ENCODE results near the gene NDUFB11. TPM values are rescaled to one million over a fixed set of nuclear protein-coding genes. Genes with fewer than 3 reads are reported as not detected.

NDUFB11 gene
- total RNA-seq: 58.6 TPM
- long read RNA-seq, transcript NDUFB11-202 (3 exons, 1,388 nt): major isoform, 16 of 20 reads
- long read RNA-seq, partial matches to known transcripts: 0 of 20 reads
- long read RNA-seq, other reads (novel, unspliced or antisense): 0 of 20 reads

DNA sequence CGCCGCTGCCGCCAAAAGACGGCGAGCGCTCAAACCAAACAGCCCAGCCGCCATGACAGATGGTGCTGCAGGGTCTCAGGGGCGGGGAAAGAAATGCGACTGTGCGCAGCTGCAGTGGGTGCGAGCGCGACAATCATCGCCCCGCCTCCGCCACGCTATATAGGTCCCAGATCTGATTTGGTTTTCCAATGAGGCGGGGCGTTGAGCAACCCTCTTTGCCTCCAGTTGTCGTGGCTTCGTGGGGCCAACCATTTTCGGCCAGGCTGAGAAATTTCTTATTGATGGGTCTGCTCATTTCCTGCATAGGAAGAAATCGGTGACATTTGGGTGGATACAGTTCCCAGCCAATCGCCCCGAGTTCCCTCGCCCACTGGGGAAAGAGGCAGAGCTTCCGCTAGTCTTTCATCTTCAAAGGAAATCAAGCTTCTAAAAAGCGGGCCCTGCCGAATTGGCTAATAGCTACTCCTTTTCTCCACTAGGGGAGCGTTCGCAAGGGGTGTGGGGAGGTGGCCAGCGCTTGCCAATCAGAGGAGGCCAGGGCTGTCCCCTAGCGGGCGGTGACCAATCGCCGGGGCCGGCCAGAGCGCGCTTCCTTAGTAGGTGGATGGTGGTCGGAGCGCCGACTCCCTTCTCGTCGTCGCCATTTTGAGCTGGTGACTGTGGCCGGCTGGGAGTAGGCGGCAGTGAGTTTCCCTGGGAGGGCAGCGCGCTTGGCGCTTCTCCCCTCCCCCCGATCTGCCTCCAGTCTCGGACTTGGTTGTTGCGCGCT lies at the start of gene NDUFB11, which contains the start of gene RBM10:
Gene NDUFB11, minus strand, starts transcription at position 77 of the 769 bp plus-strand sequence. Its CDS starts 23 bp downstream, at position 54.
Gene RBM10, plus strand, starts transcription at position 596 of the 769 bp plus-strand sequence. CDS start 2,261 bp downstream, outside the sequence.
- peak; percentile 95 for DNase-seq (ENCODE audit: low spot score)

GRCh38 chrX:47193475-47194193 lies 49.1 kb upstream of the NDUFB11 start, which contains the start of gene UBA1:
UBA1 (plus strand) TSS chrX:47193829; CDS start chrX:47198803, 4,974 bp downstream.
- peak; percentile 99 for DNase-seq (ENCODE audit: low spot score)

DNA sequence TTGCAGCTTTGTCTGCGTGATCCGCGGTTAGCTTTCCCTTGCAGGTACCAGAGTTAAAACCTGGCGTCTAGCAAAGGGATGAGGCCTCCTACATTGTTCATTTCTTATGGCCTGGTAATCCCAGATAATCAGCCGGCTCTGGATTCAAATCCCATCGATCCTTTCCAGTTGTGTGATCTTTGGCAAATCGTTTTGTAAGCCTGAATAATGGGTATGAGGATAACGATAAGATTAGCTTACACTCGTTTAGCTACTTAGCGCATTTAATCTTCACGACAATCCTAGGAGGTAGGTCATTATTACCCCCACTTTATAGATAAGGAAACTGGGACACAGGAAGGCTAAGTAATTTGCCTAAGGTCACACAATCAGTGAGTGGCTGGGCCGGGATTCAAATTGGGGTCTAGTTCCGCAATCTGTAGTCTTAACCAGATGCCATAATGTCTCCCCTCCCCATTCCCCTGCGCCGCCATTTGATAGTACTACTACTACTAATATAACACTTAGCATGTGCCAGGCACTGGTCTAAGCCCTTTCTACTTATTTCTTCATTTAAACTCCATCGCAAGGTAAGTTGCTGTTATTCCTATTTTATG lies 47.4 kb upstream of the NDUFB11 start:
- no peak for DNase-seq (ENCODE audit: low spot score)

GRCh38 chrX:47191331-47191730 lies 46.8 kb upstream of the NDUFB11 start:
- DNase-seq (ENCODE audit: low spot score): no peak

- no peak for DNase-seq (ENCODE audit: low spot score)
Measured at GRCh38 chrX:47190445-47191269, 46.2 kb upstream of the NDUFB11 start.

DNA sequence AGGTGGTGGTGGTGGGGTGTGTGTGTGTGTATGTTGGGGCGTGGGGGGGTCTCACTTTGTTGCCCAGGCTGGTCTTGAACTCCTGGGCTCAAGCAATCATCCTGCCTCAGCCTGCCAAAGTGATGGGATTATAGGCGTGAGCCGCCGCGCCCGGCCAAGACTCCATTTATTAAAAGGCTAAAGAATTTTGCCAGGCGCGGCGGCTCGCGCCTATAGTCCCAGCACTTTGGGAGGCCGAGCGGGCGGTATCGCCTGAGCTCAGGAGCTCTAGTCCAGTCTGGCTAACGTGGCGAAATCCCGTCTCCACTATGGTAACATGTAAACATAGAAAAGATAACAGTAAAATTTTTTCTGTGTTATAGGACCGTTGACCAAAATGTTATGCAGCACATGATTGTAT lies 45.4 kb upstream of the NDUFB11 start:
- no peak for DNase-seq (ENCODE audit: low spot score)

GRCh38 chrX:47187106-47187677 lies 42.7 kb upstream of the NDUFB11 start:
- no peak for DNase-seq (ENCODE audit: low spot score)

GRCh38 chrX:47186096-47186740 lies 41.7 kb upstream of the NDUFB11 start:
- DNase-seq (ENCODE audit: low spot score): no peak

DNA sequence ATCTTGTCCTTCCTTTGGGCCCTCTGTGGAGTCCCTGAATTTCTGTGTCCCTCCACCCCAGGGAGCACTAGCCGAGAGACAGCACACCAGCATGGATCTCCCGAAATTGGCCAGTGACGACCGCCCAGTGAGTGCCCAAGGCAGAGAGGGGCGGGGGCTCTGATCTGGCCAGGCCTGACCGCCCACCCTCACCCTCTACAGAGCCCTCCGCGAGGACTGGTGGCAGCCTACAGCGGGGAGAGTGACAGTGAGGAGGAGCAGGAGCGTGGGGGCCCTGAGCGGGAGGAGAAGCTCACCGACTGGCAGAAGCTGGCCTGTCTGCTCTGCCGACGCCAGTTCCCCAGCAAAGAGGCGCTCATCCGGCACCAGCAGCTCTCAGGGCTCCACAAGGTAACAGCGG lies 40.7 kb upstream of the NDUFB11 start:
- no peak for DNase-seq (ENCODE audit: low spot score)

GRCh38 chrX:47184486-47184885 lies 40.0 kb upstream of the NDUFB11 start:
- DNase-seq (ENCODE audit: low spot score): peak; percentile 37

- peak; percentile 60 for DNase-seq (ENCODE audit: low spot score)
Measured at GRCh38 chrX:47182106-47182700, 37.7 kb upstream of the NDUFB11 start.

DNA sequence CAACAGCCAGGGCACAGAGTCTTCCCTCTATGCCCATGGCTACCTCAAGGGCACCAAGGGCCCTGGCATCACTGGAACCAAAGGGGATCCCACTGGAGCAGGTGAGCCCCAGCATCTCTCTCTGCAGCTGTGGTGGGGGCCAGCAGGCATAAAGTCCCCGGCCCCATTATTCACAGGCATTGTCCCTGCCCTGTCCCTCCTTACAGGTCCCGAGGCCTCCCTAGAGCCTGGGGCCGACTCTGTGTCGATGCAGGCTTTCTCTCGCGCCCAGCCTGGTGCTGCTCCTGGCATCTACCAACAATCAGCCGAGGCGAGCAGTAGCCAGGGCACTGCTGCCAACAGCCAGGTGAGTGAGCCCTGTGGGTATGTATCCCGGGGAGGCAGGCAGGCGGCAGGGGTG lies 36.8 kb upstream of the NDUFB11 start:
- DNase-seq (ENCODE audit: low spot score): no peak

DNA sequence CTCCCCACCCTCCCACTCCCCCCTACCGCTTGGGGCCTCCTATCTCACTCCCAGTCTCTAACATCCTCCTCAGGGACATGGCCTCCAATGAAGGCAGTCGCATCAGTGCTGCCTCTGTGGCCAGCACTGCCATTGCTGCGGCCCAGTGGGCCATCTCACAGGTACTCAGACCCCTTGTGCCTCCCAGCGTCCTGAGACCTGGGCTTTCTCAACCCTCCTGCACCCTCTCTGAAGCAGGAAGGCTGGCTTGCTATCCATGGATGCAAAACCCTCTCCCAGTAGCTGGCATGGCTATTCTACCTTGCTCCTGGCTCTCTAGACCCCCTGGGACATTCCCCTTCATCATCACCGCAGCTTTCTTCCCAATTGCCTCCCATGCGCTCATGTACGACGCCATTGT lies 35.8 kb upstream of the NDUFB11 start:
- no peak for DNase-seq (ENCODE audit: low spot score)

DNA sequence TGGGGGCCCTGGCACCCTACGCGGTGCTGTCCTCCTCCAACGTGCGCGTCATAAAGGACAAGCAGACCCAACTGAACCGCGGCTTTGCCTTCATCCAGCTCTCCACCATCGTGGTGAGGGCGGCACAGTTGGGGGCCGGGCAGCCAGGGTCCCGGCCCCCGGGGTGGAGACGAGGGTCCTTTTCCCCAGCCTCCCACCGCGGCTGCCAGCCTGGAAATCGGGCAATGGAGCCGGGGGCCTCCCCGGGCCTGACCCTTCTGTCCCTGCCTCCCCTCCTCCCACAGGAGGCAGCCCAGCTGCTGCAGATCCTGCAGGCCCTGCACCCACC lies 35.4 kb upstream of the NDUFB11 start:
- DNase-seq (ENCODE audit: low spot score): no peak

DNA sequence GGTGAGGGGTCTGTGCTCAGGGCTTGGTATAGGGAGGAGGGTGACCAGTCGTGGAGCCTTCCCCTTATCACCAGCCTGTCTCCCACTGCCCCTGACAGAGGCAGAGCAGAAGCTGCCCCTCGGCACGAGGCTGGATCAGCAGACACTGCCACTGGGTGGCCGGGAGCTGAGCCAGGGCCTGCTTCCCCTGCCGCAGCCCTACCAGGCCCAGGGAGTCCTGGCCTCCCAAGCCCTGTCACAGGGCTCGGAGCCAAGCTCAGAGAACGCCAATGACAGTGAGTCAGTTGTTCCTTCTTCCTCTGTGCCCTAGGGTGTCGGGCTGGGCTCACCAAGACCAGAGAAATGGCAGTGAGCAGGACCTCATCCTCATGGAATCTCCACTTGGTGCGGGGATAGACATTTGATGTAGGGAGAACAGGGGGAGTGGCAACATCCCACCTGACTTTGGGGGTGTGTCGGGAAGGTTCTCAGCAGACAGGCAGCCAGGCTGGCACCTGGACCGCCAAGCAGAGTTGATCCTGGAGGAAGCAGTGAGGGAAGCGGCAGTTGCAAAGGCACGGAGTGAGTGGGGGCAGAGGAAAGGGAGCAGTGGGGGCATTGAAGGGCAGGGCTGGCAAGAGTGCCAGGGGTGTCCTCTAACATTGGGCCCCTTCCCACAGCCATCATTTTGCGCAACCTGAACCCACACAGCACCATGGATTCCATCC lies 34.9 kb upstream of the NDUFB11 start:
- no peak for DNase-seq (ENCODE audit: low spot score)

DNA sequence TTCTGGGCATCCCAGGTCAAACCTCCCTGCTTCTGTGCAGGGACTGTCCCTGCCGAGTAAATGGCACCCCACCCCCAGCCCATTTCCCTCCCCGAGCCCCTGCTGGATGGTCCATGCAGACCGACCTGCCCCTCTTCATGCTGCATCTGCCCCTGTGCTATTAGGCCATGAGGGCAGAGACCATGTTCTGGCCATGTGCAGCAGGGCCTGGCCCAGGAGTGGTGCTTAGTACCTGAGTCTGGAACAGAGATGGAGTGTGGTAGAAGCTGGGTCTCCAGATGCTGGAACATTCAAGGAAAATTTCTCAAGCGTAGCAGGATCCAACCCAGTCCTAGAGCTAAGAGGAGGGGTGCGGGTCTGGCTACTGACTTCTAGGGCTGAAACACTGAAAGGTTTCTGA lies 33.8 kb upstream of the NDUFB11 start:
- no peak for DNase-seq (ENCODE audit: low spot score)

DNA sequence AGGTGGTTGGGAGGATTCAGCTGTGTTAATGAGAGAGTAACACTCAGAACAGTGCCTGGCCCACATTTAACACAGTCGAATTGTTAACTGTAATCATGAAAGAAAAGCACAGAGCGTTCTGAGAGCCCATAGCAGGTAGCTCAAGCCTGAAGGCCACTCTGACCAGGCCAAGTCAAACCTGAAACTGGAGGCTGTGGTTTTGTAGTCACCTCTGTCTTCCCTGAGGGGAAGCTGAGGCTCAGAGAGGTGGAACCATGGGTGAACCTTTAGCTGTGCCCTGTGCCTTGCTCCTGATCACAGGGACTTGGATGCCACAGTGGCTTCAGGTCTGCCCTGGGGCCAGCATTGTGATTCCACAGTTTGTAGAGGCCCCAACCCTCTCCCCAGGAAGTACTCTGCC lies 32.6 kb upstream of the NDUFB11 start:
- peak; percentile 49 for DNase-seq (ENCODE audit: low spot score)

- DNase-seq (ENCODE audit: low spot score): peak; percentile 81
Measured at GRCh38 chrX:47176101-47176740, 31.7 kb upstream of the NDUFB11 start.

- peak; percentile 43 for DNase-seq (ENCODE audit: low spot score)
Measured at GRCh38 chrX:47175588-47175980, 31.1 kb upstream of the NDUFB11 start.
